ENCODE results near the gene DLGAP1.

The DLGAP1 gene

DNA sequence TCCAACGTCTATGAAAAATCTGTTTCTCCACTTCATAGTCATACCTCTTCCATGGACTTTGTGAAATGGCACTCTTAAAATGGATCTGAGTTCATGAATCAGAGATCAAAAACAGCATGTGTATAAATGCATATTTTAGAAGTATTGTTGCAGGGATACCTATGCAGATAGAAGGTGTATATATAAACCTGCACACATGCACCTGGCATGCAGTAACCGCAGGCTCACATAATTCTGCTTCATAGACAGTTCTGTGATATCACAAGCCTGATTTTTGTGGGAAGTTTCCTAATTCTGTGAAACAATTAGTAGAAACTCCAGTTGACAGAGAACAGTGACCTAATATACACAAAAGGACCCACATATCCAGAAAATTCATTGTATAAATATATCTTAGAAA is 583.4 kb downstream of the DLGAP1 start:
- TF ChIP-seq ZNF221 (tag by site-specific recombination; IDR thresholded peaks at IDR 0.05; ENCODE audit: borderline replicate concordance) = no peak
- TF ChIP-seq ZSCAN30 (tag by site-specific recombination; IDR thresholded peaks at IDR 0.05) = no peak
- TF ChIP-seq, protein P1, sequence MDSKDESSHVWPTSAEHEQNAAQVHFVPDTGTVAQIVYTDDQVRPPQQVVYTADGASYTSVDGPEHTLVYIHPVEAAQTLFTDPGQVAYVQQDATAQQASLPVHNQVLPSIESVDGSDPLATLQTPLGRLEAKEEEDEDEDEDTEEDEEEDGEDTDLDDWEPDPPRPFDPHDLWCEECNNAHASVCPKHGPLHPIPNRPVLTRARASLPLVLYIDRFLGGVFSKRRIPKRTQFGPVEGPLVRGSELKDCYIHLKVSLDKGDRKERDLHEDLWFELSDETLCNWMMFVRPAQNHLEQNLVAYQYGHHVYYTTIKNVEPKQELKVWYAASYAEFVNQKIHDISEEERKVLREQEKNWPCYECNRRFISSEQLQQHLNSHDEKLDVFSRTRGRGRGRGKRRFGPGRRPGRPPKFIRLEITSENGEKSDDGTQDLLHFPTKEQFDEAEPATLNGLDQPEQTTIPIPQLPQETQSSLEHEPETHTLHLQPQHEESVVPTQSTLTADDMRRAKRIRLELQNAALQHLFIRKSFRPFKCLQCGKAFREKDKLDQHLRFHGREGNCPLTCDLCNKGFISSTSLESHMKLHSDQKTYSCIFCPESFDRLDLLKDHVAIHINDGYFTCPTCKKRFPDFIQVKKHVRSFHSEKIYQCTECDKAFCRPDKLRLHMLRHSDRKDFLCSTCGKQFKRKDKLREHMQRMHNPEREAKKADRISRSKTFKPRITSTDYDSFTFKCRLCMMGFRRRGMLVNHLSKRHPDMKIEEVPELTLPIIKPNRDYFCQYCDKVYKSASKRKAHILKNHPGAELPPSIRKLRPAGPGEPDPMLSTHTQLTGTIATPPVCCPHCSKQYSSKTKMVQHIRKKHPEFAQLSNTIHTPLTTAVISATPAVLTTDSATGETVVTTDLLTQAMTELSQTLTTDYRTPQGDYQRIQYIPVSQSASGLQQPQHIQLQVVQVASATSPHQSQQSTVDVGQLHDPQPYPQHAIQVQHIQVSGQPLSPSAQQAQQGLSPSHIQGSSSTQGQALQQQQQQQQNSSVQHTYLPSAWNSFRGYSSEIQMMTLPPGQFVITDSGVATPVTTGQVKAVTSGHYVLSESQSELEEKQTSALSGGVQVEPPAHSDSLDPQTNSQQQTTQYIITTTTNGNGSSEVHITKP (tag by site-specific recombination; IDR thresholded peaks at IDR 0.05) = no peak
- no peak for TF ChIP-seq KLF9 (tag by site-specific recombination; IDR thresholded peaks at IDR 0.05; ENCODE audit: low read depth)
- TF ChIP-seq, protein P2, sequence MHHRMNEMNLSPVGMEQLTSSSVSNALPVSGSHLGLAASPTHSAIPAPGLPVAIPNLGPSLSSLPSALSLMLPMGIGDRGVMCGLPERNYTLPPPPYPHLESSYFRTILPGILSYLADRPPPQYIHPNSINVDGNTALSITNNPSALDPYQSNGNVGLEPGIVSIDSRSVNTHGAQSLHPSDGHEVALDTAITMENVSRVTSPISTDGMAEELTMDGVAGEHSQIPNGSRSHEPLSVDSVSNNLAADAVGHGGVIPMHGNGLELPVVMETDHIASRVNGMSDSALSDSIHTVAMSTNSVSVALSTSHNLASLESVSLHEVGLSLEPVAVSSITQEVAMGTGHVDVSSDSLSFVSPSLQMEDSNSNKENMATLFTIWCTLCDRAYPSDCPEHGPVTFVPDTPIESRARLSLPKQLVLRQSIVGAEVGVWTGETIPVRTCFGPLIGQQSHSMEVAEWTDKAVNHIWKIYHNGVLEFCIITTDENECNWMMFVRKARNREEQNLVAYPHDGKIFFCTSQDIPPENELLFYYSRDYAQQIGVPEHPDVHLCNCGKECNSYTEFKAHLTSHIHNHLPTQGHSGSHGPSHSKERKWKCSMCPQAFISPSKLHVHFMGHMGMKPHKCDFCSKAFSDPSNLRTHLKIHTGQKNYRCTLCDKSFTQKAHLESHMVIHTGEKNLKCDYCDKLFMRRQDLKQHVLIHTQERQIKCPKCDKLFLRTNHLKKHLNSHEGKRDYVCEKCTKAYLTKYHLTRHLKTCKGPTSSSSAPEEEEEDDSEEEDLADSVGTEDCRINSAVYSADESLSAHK (tag by site-specific recombination; IDR thresholded peaks at IDR 0.05) = no peak
- no peak for TF ChIP-seq ZNF791 (tag by site-specific recombination; IDR thresholded peaks at IDR 0.05)
- TF ChIP-seq PRDM1 (tag by site-specific recombination; IDR thresholded peaks at IDR 0.05) = no peak
- TF ChIP-seq, protein P3, sequence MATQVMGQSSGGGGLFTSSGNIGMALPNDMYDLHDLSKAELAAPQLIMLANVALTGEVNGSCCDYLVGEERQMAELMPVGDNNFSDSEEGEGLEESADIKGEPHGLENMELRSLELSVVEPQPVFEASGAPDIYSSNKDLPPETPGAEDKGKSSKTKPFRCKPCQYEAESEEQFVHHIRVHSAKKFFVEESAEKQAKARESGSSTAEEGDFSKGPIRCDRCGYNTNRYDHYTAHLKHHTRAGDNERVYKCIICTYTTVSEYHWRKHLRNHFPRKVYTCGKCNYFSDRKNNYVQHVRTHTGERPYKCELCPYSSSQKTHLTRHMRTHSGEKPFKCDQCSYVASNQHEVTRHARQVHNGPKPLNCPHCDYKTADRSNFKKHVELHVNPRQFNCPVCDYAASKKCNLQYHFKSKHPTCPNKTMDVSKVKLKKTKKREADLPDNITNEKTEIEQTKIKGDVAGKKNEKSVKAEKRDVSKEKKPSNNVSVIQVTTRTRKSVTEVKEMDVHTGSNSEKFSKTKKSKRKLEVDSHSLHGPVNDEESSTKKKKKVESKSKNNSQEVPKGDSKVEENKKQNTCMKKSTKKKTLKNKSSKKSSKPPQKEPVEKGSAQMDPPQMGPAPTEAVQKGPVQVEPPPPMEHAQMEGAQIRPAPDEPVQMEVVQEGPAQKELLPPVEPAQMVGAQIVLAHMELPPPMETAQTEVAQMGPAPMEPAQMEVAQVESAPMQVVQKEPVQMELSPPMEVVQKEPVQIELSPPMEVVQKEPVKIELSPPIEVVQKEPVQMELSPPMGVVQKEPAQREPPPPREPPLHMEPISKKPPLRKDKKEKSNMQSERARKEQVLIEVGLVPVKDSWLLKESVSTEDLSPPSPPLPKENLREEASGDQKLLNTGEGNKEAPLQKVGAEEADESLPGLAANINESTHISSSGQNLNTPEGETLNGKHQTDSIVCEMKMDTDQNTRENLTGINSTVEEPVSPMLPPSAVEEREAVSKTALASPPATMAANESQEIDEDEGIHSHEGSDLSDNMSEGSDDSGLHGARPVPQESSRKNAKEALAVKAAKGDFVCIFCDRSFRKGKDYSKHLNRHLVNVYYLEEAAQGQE (tag by site-specific recombination; IDR thresholded peaks at IDR 0.05) = no peak
- TF ChIP-seq ZNF792 (tag by site-specific recombination; IDR thresholded peaks at IDR 0.05) = no peak
- TF ChIP-seq ZNF274 (IDR thresholded peaks at IDR 0.05; ENCODE audit: low read length) = no peak
- TF ChIP-seq ZNF274 (tag by site-specific recombination; IDR thresholded peaks at IDR 0.05; ENCODE audit: borderline replicate concordance) = no peak
- no peak for TF ChIP-seq ZSCAN16 (tag by site-specific recombination; IDR thresholded peaks at IDR 0.05)
- TF ChIP-seq, protein P4, sequence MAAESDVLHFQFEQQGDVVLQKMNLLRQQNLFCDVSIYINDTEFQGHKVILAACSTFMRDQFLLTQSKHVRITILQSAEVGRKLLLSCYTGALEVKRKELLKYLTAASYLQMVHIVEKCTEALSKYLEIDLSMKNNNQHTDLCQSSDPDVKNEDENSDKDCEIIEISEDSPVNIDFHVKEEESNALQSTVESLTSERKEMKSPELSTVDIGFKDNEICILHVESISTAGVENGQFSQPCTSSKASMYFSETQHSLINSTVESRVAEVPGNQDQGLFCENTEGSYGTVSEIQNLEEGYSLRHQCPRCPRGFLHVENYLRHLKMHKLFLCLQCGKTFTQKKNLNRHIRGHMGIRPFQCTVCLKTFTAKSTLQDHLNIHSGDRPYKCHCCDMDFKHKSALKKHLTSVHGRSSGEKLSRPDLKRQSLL (tag by site-specific recombination; IDR thresholded peaks at IDR 0.05) = no peak
- no peak for TF ChIP-seq ZNF664 (tag by site-specific recombination; IDR thresholded peaks at IDR 0.05)
- no peak for TF ChIP-seq ZNF837 (tag by site-specific recombination; IDR thresholded peaks at IDR 0.05)
- TF ChIP-seq ZBTB7A (tag by site-specific recombination; IDR thresholded peaks at IDR 0.05; ENCODE audit: low read depth) = no peak
- no peak for TF ChIP-seq ZNF23 (tag by site-specific recombination; IDR thresholded peaks at IDR 0.05; ENCODE audit: borderline replicate concordance)
- TF ChIP-seq KLF7 (tag by site-specific recombination; IDR thresholded peaks at IDR 0.05; ENCODE audit: borderline replicate concordance) = no peak
- ChIA-PET CTCF (interaction anchor here (3.1 to 5.9 kb wide), 4 partner anchors 100 to 167 kb away, joined by 20 to 107 read pairs (median 43); no protein-coding TSS in a partner anchor), POLR2A (no interaction called here)
- no peak overlapping the region for H3K4me3 ChIP-seq (ENCODE audit: low read depth, low read length)
- no peaks in the 10 kb centered on the region for H3K9me3 ChIP-seq (ENCODE audit: control insufficient read depth, insufficient read depth, low read depth, low read length)
- H3K4me1 ChIP-seq (ENCODE audit: control insufficient read depth, insufficient read depth, low read length) = peaks cover 9% of the 10 kb centered on the region
- H3K36me3 ChIP-seq (ENCODE audit: control insufficient read depth in 2 of 2, insufficient read depth in 1 of 2, low read length in 2 of 2) = no peaks in the 10 kb centered on the region
- no peak overlapping the region for H3K27ac ChIP-seq (ENCODE audit: extremely low read depth, low read depth, low read length)
